ENCODE results near the gene DAP. TPM values are rescaled to one million over a fixed set of nuclear protein-coding genes. Genes with fewer than 3 reads are reported as not detected.

DAP gene
- total and polyA plus RNA-seq, 2 of the 13 experiments (the other 11 are each of a cell fraction or from before 2014, with no cell fraction given), result 22.0 to 57.5 TPM

DNA sequence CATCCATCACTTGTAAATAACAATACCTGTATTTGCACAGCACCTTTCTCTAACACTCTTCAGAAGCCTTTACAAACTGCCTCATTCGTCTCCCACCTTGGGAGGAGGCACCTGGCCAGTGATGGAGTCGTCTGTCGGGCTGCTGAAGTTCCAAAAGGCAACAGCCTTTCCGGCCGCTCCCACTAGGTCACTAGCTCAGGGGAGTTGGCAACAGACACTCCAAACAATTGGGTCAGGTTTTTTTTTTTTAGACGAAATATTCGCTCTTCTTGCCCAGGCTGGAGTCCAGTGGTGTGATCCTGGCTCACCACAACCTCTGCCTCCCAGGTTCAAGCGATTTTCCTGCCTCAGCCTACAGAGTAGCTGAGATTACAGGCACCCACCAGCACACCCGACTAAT is 4.0 kb downstream of the DAP start:
- Histone ChIP-seq H3K27me3 (ENCODE audit: control insufficient read depth in 1 of 2, insufficient read depth in 2 of 2, low read length in 2 of 2) (peaks cover 0 to 3% of the 10 kb centered on the region in 2 experiments; a peak in 1 of 5 replicates), H3K9me3 (ENCODE audit: low read length) (no peaks in the 10 kb centered on the region), H4K20me1 (ENCODE audit: insufficient read depth, low read length) (peaks cover 23% of the 10 kb centered on the region), H3K4me2 (ENCODE audit: low read depth, low read length) (no peak overlapping the region), H3K4me3 (replicated peaks in 1 of 3; ENCODE audit: insufficient read depth in 1 of 3, low read depth in 2 of 3, low read length in 3 of 3) (no peak overlapping the region), H2AFZ (ENCODE audit: low read length) (no peak overlapping the region), H3K27ac (ENCODE audit: extremely low read length, insufficient read depth, low read length) (no peak overlapping the region), H3K4me1 (ENCODE audit: insufficient read depth, low read length) (peaks cover 52% of the 10 kb centered on the region), H3K79me2 (ENCODE audit: insufficient read depth, low read length) (peaks cover 84% of the 10 kb centered on the region), H3K36me3 (replicated peaks in 1 of 2; ENCODE audit: control insufficient read depth in 1 of 2, insufficient read depth in 2 of 2, low read length in 2 of 2) (peaks cover 13 to 64% of the 10 kb centered on the region in 2 experiments), H3K9ac (ENCODE audit: insufficient read depth, low read depth, low read length) (no peak overlapping the region)
- intact Hi-C loops (cut with micrococcal nuclease; ENCODE audit: unreplicated experiment) (no loop called here), in situ Hi-C loops (cut with HindIII; ENCODE audit: extremely low pct_ligation_motif_present, low pct_unique_long_range_greater_than_20kb) (no loop called here)
- no peak for FAIRE-seq
- no peak for DNase-seq (ENCODE audit: low spot score)
- ATAC-seq, result no peak
- POLR2A ChIA-PET, result no interaction called here
- no TSS peak for BruUV-seq (replicated peaks)
- CTCF ChIA-PET (ENCODE audit: low intra/inter-chr PET ratio, low total read pairs), result no interaction called here
- 93% methylated on average over 9 of the region's 9 CpGs for WGBS (ENCODE audit: low lambda C conversion rate)
- TF ChIP-seq, protein P1, sequence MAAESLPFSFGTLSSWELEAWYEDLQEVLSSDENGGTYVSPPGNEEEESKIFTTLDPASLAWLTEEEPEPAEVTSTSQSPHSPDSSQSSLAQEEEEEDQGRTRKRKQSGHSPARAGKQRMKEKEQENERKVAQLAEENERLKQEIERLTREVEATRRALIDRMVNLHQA (CRISPR knock-in tag; IDR thresholded peaks at IDR 0.05), result no peak
- no peak for TF ChIP-seq SP5 (CRISPR knock-in tag; IDR thresholded peaks at IDR 0.05; ENCODE audit: borderline replicate concordance, low read depth)
- no peak for TF ChIP-seq MED1 (CRISPR knock-in tag; IDR thresholded peaks at IDR 0.05)
- TF ChIP-seq, protein P2, sequence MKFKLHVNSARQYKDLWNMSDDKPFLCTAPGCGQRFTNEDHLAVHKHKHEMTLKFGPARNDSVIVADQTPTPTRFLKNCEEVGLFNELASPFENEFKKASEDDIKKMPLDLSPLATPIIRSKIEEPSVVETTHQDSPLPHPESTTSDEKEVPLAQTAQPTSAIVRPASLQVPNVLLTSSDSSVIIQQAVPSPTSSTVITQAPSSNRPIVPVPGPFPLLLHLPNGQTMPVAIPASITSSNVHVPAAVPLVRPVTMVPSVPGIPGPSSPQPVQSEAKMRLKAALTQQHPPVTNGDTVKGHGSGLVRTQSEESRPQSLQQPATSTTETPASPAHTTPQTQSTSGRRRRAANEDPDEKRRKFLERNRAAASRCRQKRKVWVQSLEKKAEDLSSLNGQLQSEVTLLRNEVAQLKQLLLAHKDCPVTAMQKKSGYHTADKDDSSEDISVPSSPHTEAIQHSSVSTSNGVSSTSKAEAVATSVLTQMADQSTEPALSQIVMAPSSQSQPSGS (CRISPR knock-in tag; IDR thresholded peaks at IDR 0.05), result no peak
- TF ChIP-seq, protein P3, sequence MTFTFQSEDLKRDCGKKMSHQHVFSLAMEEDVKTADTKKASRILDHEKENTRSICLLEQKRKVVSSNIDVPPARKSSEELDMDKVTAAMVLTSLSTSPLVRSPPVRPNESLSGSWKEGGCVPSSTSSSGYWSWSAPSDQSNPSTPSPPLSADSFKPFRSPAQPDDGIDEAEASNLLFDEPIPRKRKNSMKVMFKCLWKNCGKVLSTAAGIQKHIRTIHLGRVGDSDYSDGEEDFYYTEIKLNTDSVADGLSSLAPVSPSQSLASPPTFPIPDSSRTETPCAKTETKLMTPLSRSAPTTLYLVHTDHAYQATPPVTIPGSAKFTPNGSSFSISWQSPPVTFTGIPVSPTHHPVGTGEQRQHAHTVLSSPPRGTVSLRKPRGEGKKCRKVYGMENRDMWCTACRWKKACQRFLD (CRISPR knock-in tag; IDR thresholded peaks at IDR 0.05; ENCODE audit: borderline replicate concordance), result no peak
- TF ChIP-seq MAF1 (CRISPR knock-in tag; IDR thresholded peaks at IDR 0.05; ENCODE audit: borderline replicate concordance), result no peak
- TF ChIP-seq, protein P4, sequence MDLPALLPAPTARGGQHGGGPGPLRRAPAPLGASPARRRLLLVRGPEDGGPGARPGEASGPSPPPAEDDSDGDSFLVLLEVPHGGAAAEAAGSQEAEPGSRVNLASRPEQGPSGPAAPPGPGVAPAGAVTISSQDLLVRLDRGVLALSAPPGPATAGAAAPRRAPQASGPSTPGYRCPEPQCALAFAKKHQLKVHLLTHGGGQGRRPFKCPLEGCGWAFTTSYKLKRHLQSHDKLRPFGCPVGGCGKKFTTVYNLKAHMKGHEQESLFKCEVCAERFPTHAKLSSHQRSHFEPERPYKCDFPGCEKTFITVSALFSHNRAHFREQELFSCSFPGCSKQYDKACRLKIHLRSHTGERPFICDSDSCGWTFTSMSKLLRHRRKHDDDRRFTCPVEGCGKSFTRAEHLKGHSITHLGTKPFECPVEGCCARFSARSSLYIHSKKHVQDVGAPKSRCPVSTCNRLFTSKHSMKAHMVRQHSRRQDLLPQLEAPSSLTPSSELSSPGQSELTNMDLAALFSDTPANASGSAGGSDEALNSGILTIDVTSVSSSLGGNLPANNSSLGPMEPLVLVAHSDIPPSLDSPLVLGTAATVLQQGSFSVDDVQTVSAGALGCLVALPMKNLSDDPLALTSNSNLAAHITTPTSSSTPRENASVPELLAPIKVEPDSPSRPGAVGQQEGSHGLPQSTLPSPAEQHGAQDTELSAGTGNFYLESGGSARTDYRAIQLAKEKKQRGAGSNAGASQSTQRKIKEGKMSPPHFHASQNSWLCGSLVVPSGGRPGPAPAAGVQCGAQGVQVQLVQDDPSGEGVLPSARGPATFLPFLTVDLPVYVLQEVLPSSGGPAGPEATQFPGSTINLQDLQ (CRISPR knock-in tag; IDR thresholded peaks at IDR 0.05), result no peak
- no peak for TF ChIP-seq ZNF567 (CRISPR knock-in tag; IDR thresholded peaks at IDR 0.05; ENCODE audit: borderline replicate concordance)
- TF ChIP-seq GTF2F1 (IDR thresholded peaks at IDR 0.05; ENCODE audit: low read length), result no peak
- TF ChIP-seq, protein P5, sequence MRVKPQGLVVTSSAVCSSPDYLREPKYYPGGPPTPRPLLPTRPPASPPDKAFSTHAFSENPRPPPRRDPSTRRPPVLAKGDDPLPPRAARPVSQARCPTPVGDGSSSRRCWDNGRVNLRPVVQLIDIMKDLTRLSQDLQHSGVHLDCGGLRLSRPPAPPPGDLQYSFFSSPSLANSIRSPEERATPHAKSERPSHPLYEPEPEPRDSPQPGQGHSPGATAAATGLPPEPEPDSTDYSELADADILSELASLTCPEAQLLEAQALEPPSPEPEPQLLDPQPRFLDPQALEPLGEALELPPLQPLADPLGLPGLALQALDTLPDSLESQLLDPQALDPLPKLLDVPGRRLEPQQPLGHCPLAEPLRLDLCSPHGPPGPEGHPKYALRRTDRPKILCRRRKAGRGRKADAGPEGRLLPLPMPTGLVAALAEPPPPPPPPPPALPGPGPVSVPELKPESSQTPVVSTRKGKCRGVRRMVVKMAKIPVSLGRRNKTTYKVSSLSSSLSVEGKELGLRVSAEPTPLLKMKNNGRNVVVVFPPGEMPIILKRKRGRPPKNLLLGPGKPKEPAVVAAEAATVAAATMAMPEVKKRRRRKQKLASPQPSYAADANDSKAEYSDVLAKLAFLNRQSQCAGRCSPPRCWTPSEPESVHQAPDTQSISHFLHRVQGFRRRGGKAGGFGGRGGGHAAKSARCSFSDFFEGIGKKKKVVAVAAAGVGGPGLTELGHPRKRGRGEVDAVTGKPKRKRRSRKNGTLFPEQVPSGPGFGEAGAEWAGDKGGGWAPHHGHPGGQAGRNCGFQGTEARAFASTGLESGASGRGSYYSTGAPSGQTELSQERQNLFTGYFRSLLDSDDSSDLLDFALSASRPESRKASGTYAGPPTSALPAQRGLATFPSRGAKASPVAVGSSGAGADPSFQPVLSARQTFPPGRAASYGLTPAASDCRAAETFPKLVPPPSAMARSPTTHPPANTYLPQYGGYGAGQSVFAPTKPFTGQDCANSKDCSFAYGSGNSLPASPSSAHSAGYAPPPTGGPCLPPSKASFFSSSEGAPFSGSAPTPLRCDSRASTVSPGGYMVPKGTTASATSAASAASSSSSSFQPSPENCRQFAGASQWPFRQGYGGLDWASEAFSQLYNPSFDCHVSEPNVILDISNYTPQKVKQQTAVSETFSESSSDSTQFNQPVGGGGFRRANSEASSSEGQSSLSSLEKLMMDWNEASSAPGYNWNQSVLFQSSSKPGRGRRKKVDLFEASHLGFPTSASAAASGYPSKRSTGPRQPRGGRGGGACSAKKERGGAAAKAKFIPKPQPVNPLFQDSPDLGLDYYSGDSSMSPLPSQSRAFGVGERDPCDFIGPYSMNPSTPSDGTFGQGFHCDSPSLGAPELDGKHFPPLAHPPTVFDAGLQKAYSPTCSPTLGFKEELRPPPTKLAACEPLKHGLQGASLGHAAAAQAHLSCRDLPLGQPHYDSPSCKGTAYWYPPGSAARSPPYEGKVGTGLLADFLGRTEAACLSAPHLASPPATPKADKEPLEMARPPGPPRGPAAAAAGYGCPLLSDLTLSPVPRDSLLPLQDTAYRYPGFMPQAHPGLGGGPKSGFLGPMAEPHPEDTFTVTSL (CRISPR knock-in tag; IDR thresholded peaks at IDR 0.05; ENCODE audit: borderline replicate concordance), result no peak
- no peak for TF ChIP-seq GATAD1 (CRISPR knock-in tag; IDR thresholded peaks at IDR 0.05)
- TF ChIP-seq SPEN (CRISPR knock-in tag; IDR thresholded peaks at IDR 0.05; ENCODE audit: low read depth), result no peak

Data from HepG2 (cell line).